ENCODE results near the gene CFAP46. TPM values are rescaled to one million over a fixed set of nuclear protein-coding genes. Genes with fewer than 3 reads are reported as not detected.
"Not testable (repeated sequence)": the region's sequence is repeated elsewhere in the genome, so short reads cannot be mapped to it uniquely, and the experiment has no call there.

CFAP46 gene
- total and polyA plus RNA-seq, 8 donors = 1.2 to 5.2 (median 3.5) TPM

GRCh38 chr10:132888898-132889490, 53.4 kb downstream of the CFAP46 start:
- peaks cover 0 to 59% of the 10 kb centered on the region in 2 donors for H3K27me3 ChIP-seq
- no peaks in the 10 kb centered on the region for H3K36me3 ChIP-seq
- TF ChIP-seq CTCF (IDR thresholded peaks at IDR 0.05) = no peak
- intact Hi-C loops (cut with DNase I) = no loop called here
- H3K4me1 ChIP-seq = no peaks in the 10 kb centered on the region
- no peak overlapping the region for H3K27ac ChIP-seq
- ATAC-seq (no peak), DNase-seq (peak in 2 of 4 donors; percentile 24 to 50)
- H3K4me3 ChIP-seq = no peak overlapping the region
- no peaks in the 10 kb centered on the region for H3K9me3 ChIP-seq

GRCh38 chr10:132888446-132888845, 53.9 kb downstream of the CFAP46 start:
- ATAC-seq; H3K36me3 ChIP-seq; intact Hi-C loops (cut with DNase I); H3K4me3 ChIP-seq; H3K27ac ChIP-seq; H3K9me3 ChIP-seq; H3K4me1 ChIP-seq: not testable (repeated sequence)
- peak in 1 of 4 donors; percentile 39 for DNase-seq
- H3K27me3 ChIP-seq = peaks cover 0 to 54% of the 10 kb centered on the region in 2 donors

GRCh38 chr10:132886211-132887099, 55.9 kb downstream of the CFAP46 start:
- DNase-seq (peak in 2 of 4 donors; percentile 18 to 70), ATAC-seq (no peak)
- H3K9me3 ChIP-seq = no peaks in the 10 kb centered on the region
- H3K36me3 ChIP-seq = no peaks in the 10 kb centered on the region
- H3K4me3 ChIP-seq = no peak overlapping the region
- peaks cover 0 to 37% of the 10 kb centered on the region in 2 donors for H3K27me3 ChIP-seq
- no peaks in the 10 kb centered on the region for H3K4me1 ChIP-seq
- intact Hi-C loops (cut with DNase I) = no loop called here
- TF ChIP-seq CTCF (IDR thresholded peaks at IDR 0.05) = no peak
- H3K27ac ChIP-seq = no peak overlapping the region

GRCh38 chr10:132885451-132886210, 56.7 kb downstream of the CFAP46 start:
- DNase-seq = peak in 2 of 4 donors; percentile 28 to 73

More at GRCh38 chr10:132885451-132886210, 56.7 kb downstream of the CFAP46 start:
- H3K27me3 ChIP-seq = peaks cover 0 to 37% of the 10 kb centered on the region in 2 donors
- H3K36me3 ChIP-seq = no peaks in the 10 kb centered on the region
- no peak overlapping the region for H3K4me3 ChIP-seq
- intact Hi-C loops (cut with DNase I) = no loop called here
- no peaks in the 10 kb centered on the region for H3K9me3 ChIP-seq
- H3K4me1 ChIP-seq = no peaks in the 10 kb centered on the region
- no peak for ATAC-seq
- TF ChIP-seq CTCF (IDR thresholded peaks at IDR 0.05) = no peak
- no peak overlapping the region for H3K27ac ChIP-seq

Data from left lung (tissue), 10 donors.